Progenitor cell of endocrine pancreas (in vitro differentiated cells): Measurements from ENCODE around the gene FREM3. TPM values are rescaled to one million over a fixed set of nuclear protein-coding genes. Genes with fewer than 3 reads are reported as not detected.
"Not testable (repeated sequence)": the region's sequence is repeated elsewhere in the genome, so short reads cannot be mapped to it uniquely, and the experiment has no call there.

Source experiments
- DNase-seq: peaks from one replicate; pipeline ENCODE4 v3.0.0; 2021; ENCODE audit warnings: low spot score; ENCODE audit not compliant: unreplicated experiment
- H3K27ac Mint-ChIP-seq: 2 replicates; pipeline ENCODE4 v1.8.0; 2021; ENCODE audit warnings: mild to moderate bottlenecking, moderate library complexity, mixed read lengths
- H3K27me3 Mint-ChIP-seq: 2 replicates; pipeline ENCODE4 v1.8.0; 2021; ENCODE audit warnings: mixed read lengths
- H3K36me3 Mint-ChIP-seq: 2 replicates; pipeline ENCODE4 v1.8.0; 2022; ENCODE audit warnings: mixed read lengths; ENCODE audit not compliant: insufficient read depth
- H3K4me1 Mint-ChIP-seq: 2 replicates; pipeline ENCODE4 v1.8.0; 2021; ENCODE audit warnings: low read depth, mixed read lengths
- H3K4me3 Mint-ChIP-seq: 2 replicates; pipeline ENCODE4 v1.8.0; 2021; ENCODE audit warnings: low read depth, mild to moderate bottlenecking, moderate library complexity, mixed read lengths
- H3K9me3 Mint-ChIP-seq: 2 replicates; pipeline ENCODE4 v1.8.0; 2021; ENCODE audit warnings: low read depth, mixed read lengths
- total RNA-seq: library from RNA; stranded (reverse); gene quantifications from 2 replicates; pipeline ENCODE4 v1.2.1, GENCODE V29; 2021
- TF ChIP-seq, protein P1 (sequence below): fragments of 200-600 bp; sonication (generic); IDR thresholded peaks from one replicate; pipeline ENCODE4 v1.5.0; 2021; ENCODE audit warnings: antibody characterized with exemption, mild to moderate bottlenecking; ENCODE audit not compliant: unreplicated experiment

FREM3 gene
- total RNA-seq, 1 donor from 2014 or later = not detected

DNA sequence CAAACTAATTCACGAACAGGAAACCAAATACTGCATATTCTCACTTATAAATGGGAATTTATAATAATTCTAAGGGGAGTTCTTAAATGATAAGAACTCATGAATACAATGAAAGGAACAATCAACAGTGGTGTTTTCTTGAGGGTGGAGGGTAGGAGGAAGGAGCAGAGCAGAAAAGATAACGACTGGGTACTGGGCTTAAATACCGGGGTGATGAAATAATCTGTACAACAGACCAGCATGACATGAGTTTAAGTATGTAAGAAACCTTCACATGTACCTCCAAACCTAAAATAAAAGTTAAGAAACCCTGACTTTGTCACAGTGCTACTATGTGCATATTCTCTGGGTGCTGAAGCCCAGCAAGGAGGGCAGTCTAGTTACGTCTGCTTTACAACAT lies 6.6 kb downstream of the FREM3 start:
- TF ChIP-seq, protein P1, sequence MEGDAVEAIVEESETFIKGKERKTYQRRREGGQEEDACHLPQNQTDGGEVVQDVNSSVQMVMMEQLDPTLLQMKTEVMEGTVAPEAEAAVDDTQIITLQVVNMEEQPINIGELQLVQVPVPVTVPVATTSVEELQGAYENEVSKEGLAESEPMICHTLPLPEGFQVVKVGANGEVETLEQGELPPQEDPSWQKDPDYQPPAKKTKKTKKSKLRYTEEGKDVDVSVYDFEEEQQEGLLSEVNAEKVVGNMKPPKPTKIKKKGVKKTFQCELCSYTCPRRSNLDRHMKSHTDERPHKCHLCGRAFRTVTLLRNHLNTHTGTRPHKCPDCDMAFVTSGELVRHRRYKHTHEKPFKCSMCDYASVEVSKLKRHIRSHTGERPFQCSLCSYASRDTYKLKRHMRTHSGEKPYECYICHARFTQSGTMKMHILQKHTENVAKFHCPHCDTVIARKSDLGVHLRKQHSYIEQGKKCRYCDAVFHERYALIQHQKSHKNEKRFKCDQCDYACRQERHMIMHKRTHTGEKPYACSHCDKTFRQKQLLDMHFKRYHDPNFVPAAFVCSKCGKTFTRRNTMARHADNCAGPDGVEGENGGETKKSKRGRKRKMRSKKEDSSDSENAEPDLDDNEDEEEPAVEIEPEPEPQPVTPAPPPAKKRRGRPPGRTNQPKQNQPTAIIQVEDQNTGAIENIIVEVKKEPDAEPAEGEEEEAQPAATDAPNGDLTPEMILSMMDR = no peak
- Mint-ChIP-seq H3K9me3 (peaks cover 3% of the 10 kb centered on the region), H3K27ac (no peak overlapping the region), H3K27me3 (peaks cover 20% of the 10 kb centered on the region), H3K4me3 (no peak overlapping the region), H3K4me1 (no peaks in the 10 kb centered on the region), H3K36me3 (no peaks in the 10 kb centered on the region)
- DNase-seq = no peak

DNA sequence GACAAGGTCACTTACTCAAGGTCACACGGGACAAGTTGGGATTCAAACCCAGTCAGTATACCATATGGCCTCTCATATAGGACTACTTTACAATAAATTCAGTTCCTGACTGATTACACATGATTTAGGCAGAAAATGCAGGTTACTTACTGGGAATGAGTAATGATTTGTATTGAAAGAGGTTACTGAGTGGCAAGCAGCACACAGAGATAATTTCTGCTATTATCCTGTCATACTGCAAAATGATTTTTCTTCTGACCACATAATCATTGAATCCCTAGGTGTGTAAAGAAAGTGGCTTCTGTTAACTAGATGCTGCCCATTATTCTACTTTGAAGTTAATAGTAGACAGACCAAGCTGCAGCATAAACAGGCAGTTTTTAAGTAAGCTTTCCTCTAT lies 8.2 kb downstream of the FREM3 start:
- DNase-seq = no peak
- H3K27me3 Mint-ChIP-seq = peaks cover 5% of the 10 kb centered on the region
- H3K9me3 Mint-ChIP-seq = peaks cover 4% of the 10 kb centered on the region
- no peak overlapping the region for H3K4me3 Mint-ChIP-seq
- H3K36me3 Mint-ChIP-seq = no peaks in the 10 kb centered on the region
- TF ChIP-seq, protein P1 = no peak
- no peak overlapping the region for H3K27ac Mint-ChIP-seq
- H3K4me1 Mint-ChIP-seq = no peaks in the 10 kb centered on the region

DNA sequence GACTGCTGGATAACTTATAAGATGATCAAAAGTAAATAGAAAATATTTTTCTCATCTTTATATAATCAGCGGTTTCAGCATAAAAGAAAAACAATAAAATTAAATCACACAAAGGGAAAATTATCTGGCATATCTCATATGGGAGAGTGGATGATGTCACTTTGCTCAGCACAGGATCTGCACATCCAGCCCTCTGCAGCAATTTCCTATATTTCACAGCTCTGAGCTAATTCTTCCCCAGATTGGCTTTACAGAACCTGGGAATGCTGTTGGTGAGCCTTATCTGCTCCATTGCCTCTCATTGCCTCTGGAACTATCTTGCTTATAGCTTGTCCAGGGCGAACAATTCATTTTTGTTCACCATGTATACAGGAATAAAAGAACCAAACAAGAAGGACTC lies 21.0 kb downstream of the FREM3 start:
- no peak overlapping the region for H3K27ac Mint-ChIP-seq
- TF ChIP-seq, protein P1 = no peak
- peaks cover 6% of the 10 kb centered on the region for H3K9me3 Mint-ChIP-seq
- DNase-seq = no peak
- no peaks in the 10 kb centered on the region for H3K36me3 Mint-ChIP-seq
- H3K27me3 Mint-ChIP-seq = no peaks in the 10 kb centered on the region
- no peak overlapping the region for H3K4me3 Mint-ChIP-seq
- H3K4me1 Mint-ChIP-seq = no peaks in the 10 kb centered on the region

- not testable (repeated sequence) for H3K36me3 Mint-ChIP-seq, DNase-seq, H3K27me3 Mint-ChIP-seq, H3K27ac Mint-ChIP-seq, H3K4me3 Mint-ChIP-seq, H3K9me3 Mint-ChIP-seq, H3K4me1 Mint-ChIP-seq
Observed at GRCh38 chr4:143673629-143674028, 26.8 kb downstream of the FREM3 start.

DNA sequence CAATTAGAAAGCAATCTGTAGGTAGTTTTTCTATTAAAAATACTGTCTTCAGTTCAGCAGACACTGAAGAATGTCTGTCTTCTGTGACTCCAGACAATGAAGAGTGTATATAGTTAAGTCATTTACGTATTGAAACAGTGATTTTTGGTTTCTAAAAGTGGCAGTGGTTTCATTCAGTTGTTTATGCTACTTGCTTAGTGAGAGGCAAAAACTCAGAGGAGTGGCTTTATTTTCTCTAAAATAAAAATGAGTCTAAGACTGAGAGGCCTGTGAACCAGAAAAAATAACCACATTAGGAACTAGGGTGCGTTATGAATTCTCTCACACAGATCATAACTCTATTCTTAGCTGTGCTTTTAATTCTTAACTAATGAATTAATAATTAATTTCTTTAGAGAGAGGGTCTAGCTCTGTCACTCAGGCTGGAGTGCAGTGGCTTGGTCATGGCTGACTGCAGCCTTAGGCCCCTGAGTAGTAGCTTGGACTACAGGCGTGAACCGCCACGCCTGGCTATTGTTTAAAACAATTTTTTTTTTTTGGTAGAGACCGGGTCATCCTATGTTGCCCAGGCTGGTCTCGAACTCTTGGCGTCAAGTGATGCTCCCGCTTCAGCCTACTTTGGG lies 31.4 kb downstream of the FREM3 start:
- Mint-ChIP-seq H3K36me3 (no peaks in the 10 kb centered on the region), H3K27me3 (no peaks in the 10 kb centered on the region), H3K27ac (no peak overlapping the region), H3K4me1 (no peaks in the 10 kb centered on the region), H3K4me3 (no peak overlapping the region), H3K9me3 (peaks cover 9% of the 10 kb centered on the region)
- TF ChIP-seq, protein P1 = no peak
- no peak for DNase-seq

DNA sequence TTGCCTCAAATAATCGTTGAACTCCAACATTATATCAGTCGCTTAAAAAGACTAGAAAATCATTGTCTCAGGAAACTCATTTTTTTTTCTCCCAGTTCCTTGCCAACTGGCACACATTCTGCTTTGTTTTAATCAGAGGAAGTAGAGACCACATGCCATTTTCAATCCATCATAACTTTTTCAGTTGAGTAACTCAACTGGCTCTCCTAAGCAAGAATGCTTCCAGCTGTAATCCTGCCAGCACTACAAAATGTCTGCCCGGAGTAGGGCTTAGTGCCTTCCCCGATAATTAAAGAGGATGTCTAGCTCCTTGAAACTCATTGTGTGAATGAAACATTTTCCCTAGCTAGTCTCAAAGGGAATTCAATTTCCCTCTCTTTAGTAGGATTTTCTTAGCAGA lies 33.0 kb downstream of the FREM3 start:
- no peak for DNase-seq

More for the DNA sequence above, 33.0 kb downstream of the FREM3 start:
- no peaks in the 10 kb centered on the region for H3K27me3 Mint-ChIP-seq
- no peak overlapping the region for H3K27ac Mint-ChIP-seq
- no peaks in the 10 kb centered on the region for H3K36me3 Mint-ChIP-seq
- TF ChIP-seq, protein P1 = no peak
- no peaks in the 10 kb centered on the region for H3K4me1 Mint-ChIP-seq
- peaks cover 9% of the 10 kb centered on the region for H3K9me3 Mint-ChIP-seq
- H3K4me3 Mint-ChIP-seq = no peak overlapping the region
